ENCODE results near the gene BCO2.

DNA sequence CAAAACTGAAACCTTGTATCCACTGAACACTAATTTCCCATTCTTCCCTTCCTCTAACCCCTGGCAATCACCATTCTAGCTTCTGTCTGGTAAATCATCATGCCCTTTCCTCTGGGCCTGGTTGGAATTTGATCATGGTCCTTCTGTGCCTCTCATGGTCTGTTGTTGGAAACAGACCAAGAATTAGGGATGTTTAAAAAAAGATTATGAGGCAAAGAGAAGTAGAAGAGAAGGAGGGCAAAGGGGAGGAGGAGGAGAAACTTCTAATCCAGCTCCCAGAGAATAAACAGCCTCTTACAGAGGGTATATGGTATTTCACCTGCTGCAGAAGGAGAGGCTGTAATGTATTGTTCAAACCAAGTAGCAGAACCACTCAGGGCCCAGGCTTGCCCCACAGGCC, 10.6 kb downstream of the BCO2 start:
- TF ChIP-seq CTCF (conservative IDR thresholded peaks at IDR 0.05; ENCODE audit: low read depth, low read length) (no peak), EZH2 (IDR thresholded peaks at IDR 0.05; ENCODE audit: low read length, unreplicated experiment) (no peak)
